HG02840 (cell line): ENCODE results near the gene TCAP.
A peak's percentile ranks its signal among the peaks of the same experiment; 100 is the strongest.
"Not testable (repeated sequence)": the region's sequence is repeated elsewhere in the genome, so short reads cannot be mapped to it uniquely, and the experiment has no call there.

Source experiments
- ATAC-seq: cut with Tn5 transposase; IDR thresholded peaks from one replicate; pipeline ENCODE4 v1.9.1; 2021; ENCODE audit warnings: mild to moderate bottlenecking, moderate library complexity, moderate number of reproducible peaks; ENCODE audit not compliant: unreplicated experiment, low FRiP score

The TCAP gene

DNA sequence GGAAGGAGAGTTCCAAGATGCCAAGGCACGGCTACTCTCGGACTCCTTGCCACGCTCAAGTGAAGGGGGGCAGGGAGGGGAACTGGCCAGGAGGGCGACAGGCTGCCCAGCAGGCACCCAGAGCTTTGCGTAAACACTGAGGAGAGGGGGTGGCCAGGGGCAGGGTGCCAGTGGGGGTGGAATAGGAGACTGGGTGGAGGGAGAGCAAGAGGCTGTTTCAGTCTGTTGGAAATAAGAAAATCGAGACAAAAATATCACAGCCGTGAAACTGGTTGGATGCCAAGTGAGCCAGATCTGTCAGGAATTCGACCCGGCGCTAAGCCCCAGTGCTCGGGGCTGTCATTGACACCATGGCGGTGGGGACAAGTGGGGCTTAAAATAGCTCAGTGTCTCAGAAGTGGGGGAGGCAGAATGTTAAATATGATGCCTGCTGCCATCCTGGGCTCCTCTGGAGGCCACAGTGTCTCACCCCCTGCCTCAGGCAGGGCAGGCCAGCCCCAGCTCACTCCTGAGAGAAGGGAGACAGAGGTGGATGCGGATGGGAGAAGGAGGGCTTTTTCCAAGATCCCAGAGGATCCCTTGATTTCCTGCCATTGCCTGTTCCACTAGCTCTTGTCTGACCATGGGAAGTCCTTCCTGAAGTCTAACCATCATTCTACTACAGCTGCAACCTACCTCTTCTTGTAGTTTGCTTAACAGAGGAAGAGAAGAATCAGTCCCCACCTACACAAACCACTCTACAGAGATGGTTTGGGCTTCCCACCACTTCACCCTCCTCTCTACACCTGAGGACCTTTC lies 12.6 kb downstream of the TCAP start:
- ATAC-seq, result no peak

DNA sequence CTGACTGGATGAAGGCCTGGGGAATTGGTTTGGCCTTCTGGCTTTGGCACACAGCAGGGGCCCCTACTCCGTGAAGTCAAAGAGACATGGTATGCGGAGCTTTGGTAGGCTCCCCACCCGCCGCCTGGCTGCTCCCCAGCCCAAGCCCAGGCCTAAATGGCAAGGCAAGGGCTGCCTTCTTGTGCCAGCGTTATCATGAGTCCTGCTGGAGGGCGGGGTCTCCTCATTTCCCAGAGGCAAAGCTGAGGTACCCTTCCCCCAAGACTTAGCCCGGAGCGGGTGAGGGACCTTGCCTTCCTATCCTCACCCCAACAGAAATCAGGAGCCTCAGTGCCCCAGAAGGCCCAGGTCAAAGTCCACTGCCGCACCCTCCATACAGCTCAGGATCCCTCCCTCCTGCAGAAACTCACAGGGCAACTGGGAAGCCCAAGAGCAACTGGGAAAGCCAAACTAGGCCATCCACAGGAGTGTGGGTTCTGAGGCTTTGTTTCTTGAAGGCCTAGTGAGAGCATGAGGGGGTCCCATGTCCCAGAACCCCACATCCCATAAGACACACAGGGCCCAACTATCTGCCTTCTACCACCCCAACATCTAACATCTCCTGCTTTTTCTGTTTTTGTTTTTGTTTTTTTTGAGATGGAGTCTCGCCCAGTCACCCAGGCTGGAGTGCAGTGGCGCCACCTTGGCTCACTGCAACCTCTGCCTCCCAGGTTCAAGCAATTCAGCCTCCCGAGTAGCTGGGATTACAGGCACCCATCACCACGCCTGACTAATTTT lies 13.4 kb downstream of the TCAP start:
- ATAC-seq, result no peak

- no peak for ATAC-seq
Measured at GRCh38 chr17:39679521-39680192, 14.5 kb downstream of the TCAP start.

GRCh38 chr17:39683295-39683939 lies 18.3 kb downstream of the TCAP start:
- ATAC-seq, result no peak

DNA sequence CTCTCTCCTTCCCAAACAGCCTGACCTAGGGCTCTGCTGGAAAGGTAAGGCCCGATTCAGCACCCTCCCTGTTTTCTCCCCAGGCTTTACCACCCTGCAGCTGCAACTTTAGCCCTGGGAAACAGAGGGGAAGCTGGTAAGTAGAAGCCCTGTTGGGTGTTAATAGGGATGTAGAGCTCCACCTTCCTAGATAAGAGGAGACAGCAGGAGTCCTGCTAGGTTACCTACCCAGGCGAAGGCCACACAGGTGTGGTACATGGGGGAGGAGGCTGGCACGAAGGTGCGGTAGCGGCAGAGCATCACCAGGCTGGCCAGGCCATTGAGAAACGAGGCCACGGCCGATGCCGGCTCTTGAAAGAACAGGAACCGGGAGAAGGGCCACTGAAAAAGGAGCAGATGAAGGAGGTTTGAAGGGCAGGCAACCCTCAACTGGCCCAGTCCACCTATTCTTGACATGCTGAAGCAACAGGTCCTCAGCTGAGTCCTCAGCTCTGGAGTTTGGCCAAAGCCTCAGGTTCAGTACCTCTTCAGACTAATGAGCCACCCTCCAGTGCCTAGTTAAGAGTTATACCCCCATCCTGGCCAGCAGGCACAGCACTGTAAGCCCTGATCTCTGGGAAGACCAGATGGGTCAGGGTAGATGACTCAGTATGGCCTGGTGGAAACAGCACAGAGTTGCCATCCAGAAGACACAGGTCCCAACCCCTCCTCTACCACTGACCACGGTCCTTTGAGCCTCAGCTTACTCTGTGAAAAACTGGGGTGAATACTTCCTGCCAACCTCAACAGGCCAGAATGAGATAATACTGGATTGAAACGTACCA lies 19.4 kb downstream of the TCAP start:
- no peak for ATAC-seq

- no peak for ATAC-seq
Measured at GRCh38 chr17:39687101-39687545, 22.0 kb downstream of the TCAP start.

GRCh38 chr17:39687546-39688474 lies 22.7 kb downstream of the TCAP start, which contains the start of gene PGAP3:
TSS of gene PGAP3 (minus strand) at chr17:39688057. CDS start at chr17:39688014, 43 bp downstream.
- ATAC-seq, result peak; percentile 86

- ATAC-seq, result no peak
Measured at GRCh38 chr17:39688475-39688835, 23.3 kb downstream of the TCAP start.

- no peak for ATAC-seq
Measured at GRCh38 chr17:39688945-39689344, 23.8 kb downstream of the TCAP start.

- ATAC-seq, result no peak
Measured at GRCh38 chr17:39694593-39694992, 29.4 kb downstream of the TCAP start.

DNA sequence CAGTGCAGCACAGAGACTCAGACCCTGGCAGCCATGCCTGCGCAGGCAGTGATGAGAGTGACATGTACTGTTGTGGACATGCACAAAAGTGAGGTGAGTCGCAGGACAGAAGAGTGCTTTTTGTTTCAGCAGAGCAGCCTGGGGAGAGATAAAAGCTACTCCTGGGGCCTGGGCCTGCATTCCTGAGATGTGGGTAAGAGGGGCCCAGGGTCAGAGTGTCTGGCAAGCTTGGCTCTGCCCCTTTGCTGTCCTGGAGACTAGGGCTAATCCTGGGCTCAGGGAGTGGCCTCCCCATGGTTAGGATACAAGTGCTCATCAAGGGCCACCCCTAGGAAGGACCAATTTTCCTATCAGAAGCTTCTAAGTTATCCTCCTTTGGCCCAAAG lies 29.9 kb downstream of the TCAP start:
- ATAC-seq, result no peak

DNA sequence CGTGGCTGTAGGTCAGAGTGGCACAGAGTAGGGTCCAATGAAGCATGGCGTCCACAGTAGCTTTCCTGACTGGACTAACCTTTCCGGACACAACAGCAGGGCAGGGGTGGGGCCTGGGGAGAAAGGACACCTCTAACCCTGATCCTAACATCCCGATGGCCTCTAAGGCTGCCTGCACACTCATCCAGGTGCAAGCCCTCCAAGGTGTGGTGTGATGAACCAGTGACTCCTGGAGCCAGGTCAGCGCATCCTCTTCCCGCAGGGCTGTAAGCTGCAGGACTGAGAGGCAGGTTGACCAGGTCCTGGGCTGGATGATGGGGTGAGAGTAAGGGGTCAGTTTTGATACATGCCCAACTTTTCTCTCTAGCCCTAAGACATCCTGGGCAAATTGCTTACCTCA lies 31.6 kb downstream of the TCAP start:
- ATAC-seq, result no peak

DNA sequence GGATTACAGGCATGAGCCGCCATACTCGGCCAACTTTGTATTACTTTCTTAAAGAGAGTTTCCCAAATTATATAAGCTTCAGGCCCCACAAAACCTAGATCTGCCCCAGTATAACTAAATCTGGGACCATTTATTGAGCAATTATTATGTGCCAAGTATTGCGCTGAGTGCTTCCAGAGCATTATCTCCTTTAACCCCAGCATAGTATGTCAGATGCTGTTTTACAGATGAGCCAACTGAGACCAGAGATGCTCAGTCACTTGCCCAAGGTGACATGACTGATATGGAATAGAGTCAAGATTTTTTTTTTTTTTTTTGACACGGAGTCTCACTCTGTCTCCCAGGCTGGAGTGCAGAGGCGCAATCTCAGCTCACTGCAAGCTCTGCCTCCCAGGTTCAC lies 32.8 kb downstream of the TCAP start:
- ATAC-seq, result no peak

- not testable (repeated sequence) for ATAC-seq
Measured at GRCh38 chr17:39699157-39699817, 34.1 kb downstream of the TCAP start.

DNA sequence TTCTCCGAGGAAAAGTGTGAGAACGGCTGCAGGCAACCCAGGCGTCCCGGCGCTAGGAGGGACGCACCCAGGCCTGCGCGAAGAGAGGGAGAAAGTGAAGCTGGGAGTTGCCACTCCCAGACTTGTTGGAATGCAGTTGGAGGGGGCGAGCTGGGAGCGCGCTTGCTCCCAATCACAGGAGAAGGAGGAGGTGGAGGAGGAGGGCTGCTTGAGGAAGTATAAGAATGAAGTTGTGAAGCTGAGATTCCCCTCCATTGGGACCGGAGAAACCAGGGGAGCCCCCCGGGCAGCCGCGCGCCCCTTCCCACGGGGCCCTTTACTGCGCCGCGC lies 34.6 kb downstream of the TCAP start, which contains the start of gene ERBB2:
TSS of gene ERBB2 (plus strand) at position 247 of the 330 bp plus-strand sequence. CDS start 175 bp downstream, outside the sequence.
- ATAC-seq, result no peak

DNA sequence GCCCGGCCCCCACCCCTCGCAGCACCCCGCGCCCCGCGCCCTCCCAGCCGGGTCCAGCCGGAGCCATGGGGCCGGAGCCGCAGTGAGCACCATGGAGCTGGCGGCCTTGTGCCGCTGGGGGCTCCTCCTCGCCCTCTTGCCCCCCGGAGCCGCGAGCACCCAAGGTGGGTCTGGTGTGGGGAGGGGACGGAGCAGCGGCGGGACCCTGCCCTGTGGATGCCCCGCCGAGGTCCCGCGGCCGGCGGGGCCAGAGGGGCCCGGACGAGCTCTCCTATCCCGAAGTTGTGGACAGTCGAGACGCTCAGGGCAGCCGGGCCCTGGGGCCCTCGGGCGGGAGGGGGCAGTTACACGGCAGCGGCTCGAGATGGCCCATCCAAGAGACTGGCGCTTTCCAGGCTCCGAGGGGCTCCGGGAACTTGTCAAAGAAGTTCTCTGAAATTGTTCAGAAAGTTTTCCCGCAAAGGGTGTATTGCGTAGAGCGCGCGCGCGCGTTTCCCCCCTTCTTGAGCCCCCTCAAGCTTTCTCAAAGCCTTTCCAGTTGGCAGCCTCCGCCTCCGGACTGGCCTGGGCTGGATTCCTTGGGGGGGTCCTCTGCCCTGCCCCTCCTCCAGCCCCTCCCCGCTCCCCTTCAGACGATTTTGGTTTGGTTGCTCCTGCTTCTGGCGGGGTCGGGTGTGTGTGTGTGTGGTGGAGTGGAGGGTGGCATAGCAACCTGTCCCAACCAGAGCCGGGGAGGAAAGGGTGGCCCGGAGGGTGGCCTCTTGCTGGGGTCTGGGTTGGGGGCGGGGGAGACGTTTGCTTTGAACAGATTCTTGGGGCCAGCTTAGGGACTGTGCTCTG lies 35.2 kb downstream of the TCAP start:
- ATAC-seq, result no peak

GRCh38 chr17:39701012-39701783 lies 36.0 kb downstream of the TCAP start:
- no peak for ATAC-seq
